RWPE2 (cell line): ENCODE data around the gene ZCCHC7.
"Not testable (repeated sequence)": the region's sequence is repeated elsewhere in the genome, so short reads cannot be mapped to it uniquely, and the experiment has no call there.

Experiments used
- ATAC-seq: fragments of 200-7000 bp; cut with Tn5 transposase; 3 replicates; pipeline ENCODE4 v1.9.1; 2021; ENCODE audit warnings: low read depth
- DNase-seq: peaks from one replicate; pipeline ENCODE4 v3.0.0-alpha.2; 2020; ENCODE audit warnings: low spot score
- H3K27ac ChIP-seq: fragments of 450-650 bp; 2 replicates; pipeline ENCODE4 v1.5.1; 2017; ENCODE audit warnings: mild to moderate bottlenecking; ENCODE audit not compliant: poor library complexity, severe bottlenecking
- H3K27me3 ChIP-seq: fragments of 250-450 bp; sonication (Bioruptor Pico); 2 replicates; pipeline ENCODE4 v1.5.1; 2021; ENCODE audit warnings: mild to moderate bottlenecking, moderate library complexity; ENCODE audit not compliant: insufficient read depth, poor library complexity, severe bottlenecking
- H3K36me3 ChIP-seq: fragments of 250-450 bp; sonication (Bioruptor Pico); 2 replicates; pipeline ENCODE4 v1.5.1; 2020; ENCODE audit warnings: low read depth, mild to moderate bottlenecking, moderate library complexity
- H3K4me1 ChIP-seq: fragments of 250-450 bp; sonication (Bioruptor Pico); 2 replicates; pipeline ENCODE4 v1.5.1; 2021; ENCODE audit warnings: mild to moderate bottlenecking, moderate library complexity; ENCODE audit not compliant: insufficient read depth, poor library complexity, severe bottlenecking
- H3K4me3 ChIP-seq: fragments of 250-450 bp; sonication (Bioruptor Pico); 2 replicates; pipeline ENCODE4 v1.5.1; 2021; ENCODE audit warnings: mild to moderate bottlenecking, moderate library complexity; ENCODE audit not compliant: severe bottlenecking
- H3K9me3 ChIP-seq: fragments of 250-450 bp; sonication (Bioruptor Pico); 2 replicates; pipeline ENCODE4 v1.5.1; 2021; ENCODE audit warnings: mild to moderate bottlenecking, moderate library complexity; ENCODE audit not compliant: severe bottlenecking
- CTCF ChIP-seq: fragments of 450-650 bp; IDR thresholded peaks from one replicate; pipeline ENCODE4 v1.5.1; 2017; ENCODE audit warnings: mild to moderate bottlenecking, moderate library complexity; ENCODE audit not compliant: poor library complexity, severe bottlenecking

ZCCHC7 gene

GRCh38 chr9:37156781-37157356 is 36.5 kb downstream of the ZCCHC7 start:
- no peak for TF ChIP-seq CTCF
- H3K9me3 ChIP-seq, result no peaks in the 10 kb centered on the region
- H3K36me3 ChIP-seq, result peaks cover 21% of the 10 kb centered on the region
- no peaks in the 10 kb centered on the region for H3K4me1 ChIP-seq
- DNase-seq (no peak), ATAC-seq (0 out of 3 replicates have a peak, but pooled peaks have one; percentile 25)
- no peak overlapping the region for H3K4me3 ChIP-seq
- no peaks in the 10 kb centered on the region for H3K27me3 ChIP-seq
- H3K27ac ChIP-seq, result no peak overlapping the region

GRCh38 chr9:37157726-37158377 is 37.5 kb downstream of the ZCCHC7 start:
- Histone ChIP-seq H3K27ac (no peak overlapping the region), H3K36me3 (peaks cover 24% of the 10 kb centered on the region), H3K27me3 (no peaks in the 10 kb centered on the region), H3K9me3 (no peaks in the 10 kb centered on the region), H3K4me3 (no peak overlapping the region), H3K4me1 (no peaks in the 10 kb centered on the region)
- DNase-seq (no peak), ATAC-seq (no peak)
- TF ChIP-seq CTCF, result no peak

- H3K4me3 ChIP-seq, result no peak overlapping the region
- DNase-seq, result no peak
- TF ChIP-seq CTCF, result no peak
- no peaks in the 10 kb centered on the region for H3K27me3 ChIP-seq
- H3K27ac ChIP-seq, result no peak overlapping the region
- ATAC-seq, result no peak
- peaks cover 38% of the 10 kb centered on the region for H3K36me3 ChIP-seq
- no peaks in the 10 kb centered on the region for H3K4me1 ChIP-seq
- no peaks in the 10 kb centered on the region for H3K9me3 ChIP-seq
Observed at GRCh38 chr9:37163299-37163698, 42.9 kb downstream of the ZCCHC7 start.

- H3K27ac ChIP-seq, H3K4me1 ChIP-seq, DNase-seq, H3K4me3 ChIP-seq, ATAC-seq, H3K27me3 ChIP-seq, H3K9me3 ChIP-seq: not testable (repeated sequence)
- peaks cover 41% of the 10 kb centered on the region for H3K36me3 ChIP-seq
Observed at GRCh38 chr9:37164335-37164734, 44.0 kb downstream of the ZCCHC7 start.

- no peak for TF ChIP-seq CTCF
Observed at GRCh38 chr9:37165644-37166043, 45.3 kb downstream of the ZCCHC7 start.

More at GRCh38 chr9:37165644-37166043, 45.3 kb downstream of the ZCCHC7 start:
- H3K27me3 ChIP-seq, result no peaks in the 10 kb centered on the region
- no peak overlapping the region for H3K4me3 ChIP-seq
- H3K4me1 ChIP-seq, result no peaks in the 10 kb centered on the region
- peaks cover 33% of the 10 kb centered on the region for H3K36me3 ChIP-seq
- H3K9me3 ChIP-seq, result no peaks in the 10 kb centered on the region
- no peak overlapping the region for H3K27ac ChIP-seq
- DNase-seq (no peak), ATAC-seq (no peak)
